SU-DHL-6 (cell line): ENCODE measurements around the gene YIPF3.

Source experiments
- CTCF ChIP-seq: fragments of 200-600 bp; sonication (generic); IDR thresholded peaks from one replicate; pipeline ENCODE4 v1.5.1; 2017; ENCODE audit warnings: antibody characterized with exemption, mild to moderate bottlenecking, low read length, moderate library complexity; ENCODE audit not compliant: insufficient read depth, poor library complexity, severe bottlenecking
- EZH2phosphoT487 ChIP-seq: fragments of 200-600 bp; sonication (generic), shearing (Covaris generic); conservative IDR thresholded peaks from 2 replicates; pipeline ENCODE4 v1.6.1; 2018; ENCODE audit warnings: mild to moderate bottlenecking, antibody characterized with exemption, low read length, moderate library complexity, mixed read lengths

- TF ChIP-seq CTCF, result no peak
- no peak for TF ChIP-seq EZH2phosphoT487
Measured at GRCh38 chr6:43540507-43540906, 23.8 kb upstream of the YIPF3 start.
